OCI-LY3 (cell line): ENCODE measurements around the gene VIPR2.

Experiments
- H2AFZ ChIP-seq: fragments of 200-600, 300-600 bp; shearing (Covaris generic); 2 replicates; pipeline ENCODE4 v1.6.0; 2014; ENCODE audit warnings: antibody characterized with exemption, low read depth, low read length
- H3K27ac ChIP-seq: fragments of 200-600, 300-600 bp; sonication (generic); 2 replicates; pipeline ENCODE4 v1.5.1; 2014; ENCODE audit warnings: mild to moderate bottlenecking, low read length, moderate library complexity, mixed read lengths
- H3K27me3 ChIP-seq: fragments of 200-600, 300-600 bp; sonication (generic); 2 replicates; pipeline ENCODE4 v1.6.1; 2014; ENCODE audit warnings: low read depth, low read length, mixed read lengths
- H3K36me3 ChIP-seq: fragments of 200-600, 300-600 bp; sonication (generic); replicated peaks from 2 replicates; pipeline ENCODE3; 2014; ENCODE audit warnings: low read depth, low read length, mixed read lengths
- H3K4me1 ChIP-seq: fragments of 300-600, 200-600 bp; sonication (generic); 2 replicates; pipeline ENCODE4 v1.6.1; 2014; ENCODE audit warnings: low read length, mixed read lengths
- H3K4me2 ChIP-seq: fragments of 200-600, 300-600 bp; sonication (generic); 2 replicates; pipeline ENCODE4 v1.6.1; 2014; ENCODE audit warnings: low read length, mixed read lengths
- H3K4me3 ChIP-seq: fragments of 300-600, 200-600 bp; sonication (generic); 2 replicates; pipeline ENCODE4 v1.5.1; 2014; ENCODE audit warnings: antibody characterized with exemption, mild to moderate bottlenecking, low read length, moderate library complexity
- H3K79me2 ChIP-seq: fragments of 300-600, 200-600 bp; shearing (Covaris generic); 2 replicates; pipeline ENCODE4 v1.6.1; 2014; ENCODE audit warnings: mild to moderate bottlenecking, low read length, mixed read lengths
- H3K9ac ChIP-seq: fragments of 300-600, 200-600 bp; shearing (Covaris generic); 2 replicates; pipeline ENCODE4 v1.6.0; 2014; ENCODE audit warnings: mild to moderate bottlenecking, low read length, moderate library complexity
- H3K9me3 ChIP-seq: fragments of 200-600, 300-600 bp; shearing (Covaris generic); 2 replicates; pipeline ENCODE4 v1.6.1; 2014; ENCODE audit warnings: low read length, mixed read lengths; ENCODE audit not compliant: insufficient read depth
- H4K20me1 ChIP-seq: fragments of 200-600, 300-600 bp; sonication (generic); 2 replicates; pipeline ENCODE4 v1.6.1; 2016; ENCODE audit warnings: low read length, mixed read lengths; ENCODE audit not compliant: insufficient read depth
- CTCF ChIP-seq: fragments of 200-600, 300-600 bp; sonication (generic); IDR thresholded peaks from 2 replicates; pipeline ENCODE4 v1.5.1; 2014; ENCODE audit warnings: antibody characterized with exemption, low read length, low read depth
- EZH2phosphoT487 ChIP-seq: fragments of 200-600 bp; shearing (Covaris generic); IDR thresholded peaks from 2 replicates; pipeline ENCODE4 v1.6.1; 2018; ENCODE audit warnings: antibody characterized with exemption, mixed run types, low read depth

Gene VIPR2

GRCh38 chr7:159096736-159097581, 47.7 kb downstream of the VIPR2 start:
- Histone ChIP-seq H4K20me1 (no peaks in the 10 kb centered on the region), H3K4me2 (no peak overlapping the region), H3K4me1 (no peaks in the 10 kb centered on the region), H3K9me3 (no peaks in the 10 kb centered on the region), H3K27ac (no peak overlapping the region), H3K9ac (no peak overlapping the region), H3K27me3 (no peaks in the 10 kb centered on the region), H3K4me3 (no peak overlapping the region), H3K79me2 (no peaks in the 10 kb centered on the region), H2AFZ (no peak overlapping the region), H3K36me3 (no peaks in the 10 kb centered on the region)
- TF ChIP-seq EZH2phosphoT487: no peak
- no peak for TF ChIP-seq CTCF

GRCh38 chr7:159095979-159096411, 48.7 kb downstream of the VIPR2 start:
- no peaks in the 10 kb centered on the region for H3K4me1 ChIP-seq

GRCh38 chr7:159094919-159095915, 49.5 kb downstream of the VIPR2 start:
- TF ChIP-seq CTCF: no peak
- no peak for TF ChIP-seq EZH2phosphoT487
- no peaks in the 10 kb centered on the region for H3K9me3 ChIP-seq
- no peak overlapping the region for H3K27ac ChIP-seq
- no peaks in the 10 kb centered on the region for H3K4me1 ChIP-seq
- no peaks in the 10 kb centered on the region for H3K27me3 ChIP-seq
- no peak overlapping the region for H2AFZ ChIP-seq
- no peaks in the 10 kb centered on the region for H3K36me3 ChIP-seq
- H3K4me2 ChIP-seq: no peak overlapping the region
- H3K79me2 ChIP-seq: no peaks in the 10 kb centered on the region
- no peaks in the 10 kb centered on the region for H4K20me1 ChIP-seq
- H3K9ac ChIP-seq: no peak overlapping the region
- no peak overlapping the region for H3K4me3 ChIP-seq

More at GRCh38 chr7:159095979-159096411, 48.7 kb downstream of the VIPR2 start:
- no peaks in the 10 kb centered on the region for H4K20me1 ChIP-seq
- no peaks in the 10 kb centered on the region for H3K36me3 ChIP-seq
- TF ChIP-seq CTCF: no peak
- no peak for TF ChIP-seq EZH2phosphoT487
- no peak overlapping the region for H3K9ac ChIP-seq
- no peak overlapping the region for H3K4me2 ChIP-seq
- H3K9me3 ChIP-seq: no peaks in the 10 kb centered on the region
- no peak overlapping the region for H2AFZ ChIP-seq
- H3K27ac ChIP-seq: no peak overlapping the region
- no peak overlapping the region for H3K4me3 ChIP-seq
- no peaks in the 10 kb centered on the region for H3K27me3 ChIP-seq
- H3K79me2 ChIP-seq: no peaks in the 10 kb centered on the region
